ENCODE measurements around the gene SLC5A3.

GRCh38 chr21:34086887-34087306 lies 13.5 kb downstream of the SLC5A3 start:
- TF ChIP-seq CSDC2 (CRISPR knock-in tag; IDR thresholded peaks at IDR 0.05) (no peak), ISL1 (CRISPR knock-in tag; IDR thresholded peaks at IDR 0.05) (no peak), PATZ1 (CRISPR knock-in tag; IDR thresholded peaks at IDR 0.05; ENCODE audit: borderline replicate concordance) (no peak), ARNTL (CRISPR knock-in tag; IDR thresholded peaks at IDR 0.05; ENCODE audit: borderline replicate concordance, low read depth) (no peak)
